ENCODE results near the gene CEBPB. TPM values are rescaled to one million over a fixed set of nuclear protein-coding genes. Genes with fewer than 3 reads are reported as not detected.

Gene CEBPB
- total RNA-seq, 4 donors from 2014 or later: 110 to 267 (median 166) TPM

GRCh38 chr20:50175938-50176933, 14.4 kb upstream of the CEBPB start:
- TF ChIP-seq, protein P1, sequence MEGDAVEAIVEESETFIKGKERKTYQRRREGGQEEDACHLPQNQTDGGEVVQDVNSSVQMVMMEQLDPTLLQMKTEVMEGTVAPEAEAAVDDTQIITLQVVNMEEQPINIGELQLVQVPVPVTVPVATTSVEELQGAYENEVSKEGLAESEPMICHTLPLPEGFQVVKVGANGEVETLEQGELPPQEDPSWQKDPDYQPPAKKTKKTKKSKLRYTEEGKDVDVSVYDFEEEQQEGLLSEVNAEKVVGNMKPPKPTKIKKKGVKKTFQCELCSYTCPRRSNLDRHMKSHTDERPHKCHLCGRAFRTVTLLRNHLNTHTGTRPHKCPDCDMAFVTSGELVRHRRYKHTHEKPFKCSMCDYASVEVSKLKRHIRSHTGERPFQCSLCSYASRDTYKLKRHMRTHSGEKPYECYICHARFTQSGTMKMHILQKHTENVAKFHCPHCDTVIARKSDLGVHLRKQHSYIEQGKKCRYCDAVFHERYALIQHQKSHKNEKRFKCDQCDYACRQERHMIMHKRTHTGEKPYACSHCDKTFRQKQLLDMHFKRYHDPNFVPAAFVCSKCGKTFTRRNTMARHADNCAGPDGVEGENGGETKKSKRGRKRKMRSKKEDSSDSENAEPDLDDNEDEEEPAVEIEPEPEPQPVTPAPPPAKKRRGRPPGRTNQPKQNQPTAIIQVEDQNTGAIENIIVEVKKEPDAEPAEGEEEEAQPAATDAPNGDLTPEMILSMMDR (IDR thresholded peaks at IDR 0.05; ENCODE audit: low read depth): no peak

DNA sequence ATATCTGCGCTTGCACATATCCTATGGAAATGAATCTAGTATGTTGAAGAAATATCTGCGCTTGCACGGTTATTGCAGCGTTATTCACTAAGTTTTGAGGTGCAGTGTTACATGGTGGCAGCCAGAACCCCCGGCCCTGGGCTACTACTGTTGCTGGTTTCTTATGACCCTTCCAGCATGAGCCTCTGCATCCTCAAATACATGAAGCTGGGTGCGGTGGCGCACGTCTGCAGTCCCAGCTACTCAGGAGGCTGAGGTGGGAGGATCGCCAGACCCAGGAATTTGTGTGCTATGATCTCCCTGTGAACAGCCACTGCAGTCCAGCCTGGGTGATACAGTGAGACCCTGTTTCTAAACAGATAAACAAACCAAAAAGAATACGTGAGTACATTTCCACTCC, 9.3 kb upstream of the CEBPB start:
- TF ChIP-seq, protein P1 (IDR thresholded peaks at IDR 0.05; ENCODE audit: low read depth): no peak

GRCh38 chr20:50182346-50182745, 8.3 kb upstream of the CEBPB start:
- TF ChIP-seq, protein P1 (IDR thresholded peaks at IDR 0.05; ENCODE audit: low read depth): no peak

GRCh38 chr20:50185426-50185825, 5.2 kb upstream of the CEBPB start:
- TF ChIP-seq, protein P1 (IDR thresholded peaks at IDR 0.05; ENCODE audit: low read depth): no peak

- TF ChIP-seq, protein P1 (IDR thresholded peaks at IDR 0.05; ENCODE audit: low read depth): no peak
These were observed 4.3 kb upstream of the CEBPB start for GRCh38 chr20:50186151-50186885.

GRCh38 chr20:50186987-50187402, 3.6 kb upstream of the CEBPB start:
- TF ChIP-seq, protein P1 (IDR thresholded peaks at IDR 0.05; ENCODE audit: low read depth): no peak
